SK-N-SH (cell line): ENCODE results near the gene PIP4K2C.

Experiments
- CTCF ChIP-seq: fragments of 200-600 bp; sonication (generic); IDR thresholded peaks from 2 replicates; pipeline ENCODE4 v1.6.1; 2017; ENCODE audit warnings: antibody characterized with exemption, mild to moderate bottlenecking, moderate library complexity
- EZH2phosphoT487 ChIP-seq: fragments of 200-600 bp; sonication (generic); IDR thresholded peaks from 2 replicates; pipeline ENCODE4 v1.6.1; 2017; ENCODE audit warnings: low read depth, mixed run types, mild to moderate bottlenecking, antibody characterized with exemption, moderate library complexity, borderline replicate concordance
- FOXM1 ChIP-seq: IDR thresholded peaks from 2 replicates; pipeline ENCODE4 v1.4.0; 2012; ENCODE audit warnings: low read depth, mild to moderate bottlenecking
- NFIC ChIP-seq: IDR thresholded peaks from 2 replicates; pipeline ENCODE4 v1.4.0; 2012; ENCODE audit warnings: borderline replicate concordance
- PBX3 ChIP-seq: IDR thresholded peaks from 2 replicates; pipeline ENCODE4; 2012
- RXRA ChIP-seq: IDR thresholded peaks from 2 replicates; pipeline ENCODE4 v1.4.0; 2012; ENCODE audit warnings: low read depth, mild to moderate bottlenecking, borderline replicate concordance
- ZBTB33 ChIP-seq: IDR thresholded peaks from 2 replicates; pipeline ENCODE4 v1.4.0; 2012; ENCODE audit warnings: low read depth, borderline replicate concordance

- TF ChIP-seq CTCF, result no peak
- no peak for TF ChIP-seq ZBTB33
- TF ChIP-seq NFIC, result no peak
- no peak for TF ChIP-seq FOXM1
- TF ChIP-seq PBX3, result no peak
- TF ChIP-seq EZH2phosphoT487, result no peak
- no peak for TF ChIP-seq RXRA
These were observed 47.1 kb downstream of the PIP4K2C start for GRCh38 chr12:57638096-57638495.
